Hepatocyte (in vitro differentiated cells): ENCODE data around the gene IL1RAPL2. TPM values are rescaled to one million over a fixed set of nuclear protein-coding genes. Genes with fewer than 3 reads are reported as not detected.

ENCODE experiments used
- DNase-seq: peaks from one replicate; pipeline ENCODE4 v3.0.0-alpha.2; 2016; ENCODE audit warnings: low spot score
- H2AFZ ChIP-seq: fragments of 200-600 bp; sonication (generic); 2 replicates; pipeline ENCODE4 v1.6.0; 2016; ENCODE audit warnings: antibody characterized with exemption, mild to moderate bottlenecking
- H3K27ac ChIP-seq: fragments of 200-600 bp; sonication (generic); 2 replicates; pipeline ENCODE4 v1.5.1; 2016; ENCODE audit warnings: mild to moderate bottlenecking
- H3K27me3 ChIP-seq: fragments of 200-600 bp; sonication (generic); 2 replicates; pipeline ENCODE4 v1.6.1; 2016
- H3K36me3 ChIP-seq: fragments of 200-600 bp; sonication (generic); replicated peaks from 2 replicates; pipeline ENCODE4 v1.5.1; 2016; ENCODE audit warnings: low read depth; ENCODE audit not compliant: insufficient read depth
- H3K4me1 ChIP-seq: fragments of 200-600 bp; sonication (generic); 2 replicates; pipeline ENCODE4 v1.5.1; 2016; ENCODE audit warnings: mild to moderate bottlenecking, moderate library complexity; ENCODE audit not compliant: insufficient read depth
- H3K4me2 ChIP-seq: fragments of 200-600 bp; sonication (generic); 2 replicates; pipeline ENCODE4 v1.6.0; 2016
- H3K4me3 ChIP-seq: fragments of 200-600 bp; sonication (generic); 2 replicates; pipeline ENCODE4 v1.5.1; 2016; ENCODE audit warnings: mild to moderate bottlenecking
- H3K79me2 ChIP-seq: fragments of 200-600 bp; sonication (generic); 2 replicates; pipeline ENCODE4 v1.6.0; 2017; ENCODE audit warnings: mild to moderate bottlenecking
- H3K9me2 ChIP-seq: fragments of 200-600 bp; sonication (generic); replicated peaks from 2 replicates; pipeline ENCODE4 v1.6.0; 2017; ENCODE audit warnings: mild to moderate bottlenecking; ENCODE audit not compliant: insufficient read depth
- H3K9me3 ChIP-seq: fragments of 200-600 bp; sonication (generic); 2 replicates; pipeline ENCODE4 v1.5.1; 2016; ENCODE audit warnings: low read depth, mild to moderate bottlenecking
- H4K20me1 ChIP-seq: fragments of 200-600 bp; sonication (generic); 2 replicates; pipeline ENCODE4 v1.6.0; 2016; ENCODE audit warnings: mild to moderate bottlenecking; ENCODE audit not compliant: insufficient read depth, poor library complexity, severe bottlenecking
- EZH2 ChIP-seq: fragments of 200-600 bp; sonication (generic); IDR thresholded peaks from 2 replicates; pipeline ENCODE4 v1.6.1; 2016; ENCODE audit warnings: antibody characterized with exemption, mild to moderate bottlenecking, borderline replicate concordance
- EZH2phosphoT487 ChIP-seq: fragments of 200-600 bp; sonication (generic); IDR thresholded peaks from one replicate; pipeline ENCODE4 v1.6.1; 2018; ENCODE audit warnings: antibody characterized with exemption, mild to moderate bottlenecking, low read depth, moderate library complexity; ENCODE audit not compliant: unreplicated experiment, severe bottlenecking
- WGBS: methylation state at CpG from one replicate; pipeline ENCODE4 v1.1.6; 2016; ENCODE audit warnings: low lambda C conversion rate; ENCODE audit errors: missing lambda C conversion rate; 5-methylcytosine and 5-hydroxymethylcytosine counted together
- polyA plus RNA-seq: library from polyadenylated mRNA; unstranded; fragments of >200 nt; fragmentation: Nextera tagmentation; extraction: Ambion mirVana; gene quantifications from 2 replicates; pipeline ENCODE4 v1.2.1, GENCODE V29; 2016
- total RNA-seq: library from RNA; depleted of rRNA; stranded (reverse); fragments of >200 nt; gene quantifications from 2 replicates; pipeline ENCODE4 v1.2.3, GENCODE V29; 2014
- TF ChIP-seq, protein P1 (sequence below): fragments of 200-600 bp; sonication (generic); IDR thresholded peaks from 2 replicates; pipeline ENCODE4 v1.5.1; 2016; ENCODE audit warnings: antibody characterized with exemption, mild to moderate bottlenecking; ENCODE audit not compliant: poor library complexity

The IL1RAPL2 gene
- total and polyA plus RNA-seq, 2 experiments from 2014 or later, result 0.40 TPM; not detected in 1

DNA sequence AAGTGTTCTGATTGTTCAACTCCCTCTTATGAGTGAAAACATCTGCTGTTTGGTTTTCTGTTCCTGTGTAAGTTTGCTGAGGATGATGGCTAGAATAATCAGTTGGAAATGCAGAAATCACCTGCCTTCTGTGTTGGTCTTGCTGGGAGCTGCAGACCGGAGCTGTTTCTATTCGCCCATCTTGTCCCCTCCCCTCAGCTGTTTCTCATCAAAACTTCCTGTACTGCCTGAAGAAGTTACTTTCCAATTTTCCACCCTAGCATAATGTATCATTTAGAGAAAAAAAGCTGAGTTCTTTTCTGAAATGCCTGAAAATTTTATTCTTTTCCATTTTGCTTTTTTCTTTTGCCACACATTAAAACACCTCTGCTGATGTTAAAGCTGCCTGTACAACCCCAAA, 486.9 kb downstream of the IL1RAPL2 start:
- WGBS, result 74% methylated on average over 2 of the region's 2 CpGs

DNA sequence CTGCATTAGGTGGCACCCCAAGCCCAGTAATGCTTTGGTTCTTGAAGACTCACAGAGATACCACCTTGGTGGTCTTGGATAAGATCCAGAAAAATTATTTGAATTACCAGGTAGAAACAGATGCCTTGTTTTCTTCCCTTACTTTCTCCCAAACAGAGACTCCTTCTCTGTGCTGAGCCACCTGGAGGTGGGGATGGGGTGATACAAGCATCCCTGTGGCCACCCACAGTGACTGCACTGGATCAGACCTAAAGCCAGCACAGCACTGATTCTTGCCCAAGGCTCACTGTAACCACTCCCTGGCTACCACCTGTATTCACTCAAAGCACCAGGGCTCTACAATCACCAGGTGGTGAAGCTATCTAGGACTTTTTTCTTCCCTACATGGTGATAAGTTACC, 497.7 kb downstream of the IL1RAPL2 start:
- H3K4me1 ChIP-seq, result no peaks in the 10 kb centered on the region
- H3K27ac ChIP-seq, result no peak overlapping the region
- TF ChIP-seq, protein P1, sequence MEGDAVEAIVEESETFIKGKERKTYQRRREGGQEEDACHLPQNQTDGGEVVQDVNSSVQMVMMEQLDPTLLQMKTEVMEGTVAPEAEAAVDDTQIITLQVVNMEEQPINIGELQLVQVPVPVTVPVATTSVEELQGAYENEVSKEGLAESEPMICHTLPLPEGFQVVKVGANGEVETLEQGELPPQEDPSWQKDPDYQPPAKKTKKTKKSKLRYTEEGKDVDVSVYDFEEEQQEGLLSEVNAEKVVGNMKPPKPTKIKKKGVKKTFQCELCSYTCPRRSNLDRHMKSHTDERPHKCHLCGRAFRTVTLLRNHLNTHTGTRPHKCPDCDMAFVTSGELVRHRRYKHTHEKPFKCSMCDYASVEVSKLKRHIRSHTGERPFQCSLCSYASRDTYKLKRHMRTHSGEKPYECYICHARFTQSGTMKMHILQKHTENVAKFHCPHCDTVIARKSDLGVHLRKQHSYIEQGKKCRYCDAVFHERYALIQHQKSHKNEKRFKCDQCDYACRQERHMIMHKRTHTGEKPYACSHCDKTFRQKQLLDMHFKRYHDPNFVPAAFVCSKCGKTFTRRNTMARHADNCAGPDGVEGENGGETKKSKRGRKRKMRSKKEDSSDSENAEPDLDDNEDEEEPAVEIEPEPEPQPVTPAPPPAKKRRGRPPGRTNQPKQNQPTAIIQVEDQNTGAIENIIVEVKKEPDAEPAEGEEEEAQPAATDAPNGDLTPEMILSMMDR, result no peak
- no peak for TF ChIP-seq EZH2
- TF ChIP-seq EZH2phosphoT487, result no peak
- H3K9me2 ChIP-seq, result no peaks in the 10 kb centered on the region
- H2AFZ ChIP-seq, result no peak overlapping the region
- no peaks in the 10 kb centered on the region for H3K79me2 ChIP-seq
- no peaks in the 10 kb centered on the region for H3K9me3 ChIP-seq
- H3K36me3 ChIP-seq, result no peaks in the 10 kb centered on the region
- no peak overlapping the region for H3K4me2 ChIP-seq
- DNase-seq, result no peak
- H3K4me3 ChIP-seq, result no peak overlapping the region
- H4K20me1 ChIP-seq, result no peaks in the 10 kb centered on the region
- no peaks in the 10 kb centered on the region for H3K27me3 ChIP-seq

More for the DNA sequence above, 486.9 kb downstream of the IL1RAPL2 start:
- Histone ChIP-seq H3K27me3 (no peaks in the 10 kb centered on the region), H3K9me3 (no peaks in the 10 kb centered on the region), H4K20me1 (no peaks in the 10 kb centered on the region), H3K4me2 (no peak overlapping the region), H3K79me2 (no peaks in the 10 kb centered on the region), H3K9me2 (no peaks in the 10 kb centered on the region), H2AFZ (no peak overlapping the region), H3K4me1 (no peaks in the 10 kb centered on the region), H3K36me3 (no peaks in the 10 kb centered on the region), H3K27ac (no peak overlapping the region), H3K4me3 (no peak overlapping the region)
- TF ChIP-seq EZH2, result no peak
- TF ChIP-seq, protein P1, result no peak
- TF ChIP-seq EZH2phosphoT487, result no peak
- no peak for DNase-seq

GRCh38 chrX:105098201-105098600, 532.2 kb downstream of the IL1RAPL2 start:
- H3K27ac ChIP-seq, result no peak overlapping the region
- WGBS, result 64% methylated on average over 2 of the region's 2 CpGs

More at GRCh38 chrX:105098201-105098600, 532.2 kb downstream of the IL1RAPL2 start:
- no peak for DNase-seq
- Histone ChIP-seq H3K9me3 (no peaks in the 10 kb centered on the region), H4K20me1 (no peaks in the 10 kb centered on the region), H3K4me1 (no peaks in the 10 kb centered on the region), H3K36me3 (no peaks in the 10 kb centered on the region), H2AFZ (no peak overlapping the region), H3K4me2 (no peak overlapping the region), H3K9me2 (no peaks in the 10 kb centered on the region), H3K79me2 (no peaks in the 10 kb centered on the region), H3K4me3 (no peak overlapping the region), H3K27me3 (no peaks in the 10 kb centered on the region)
- TF ChIP-seq EZH2, result no peak
- no peak for TF ChIP-seq EZH2phosphoT487
- TF ChIP-seq, protein P1, result no peak
